ENCODE results near the gene TUBA3C.
"Not testable (repeated sequence)": the region's sequence is repeated elsewhere in the genome, so short reads cannot be mapped to it uniquely, and the experiment has no call there.

TUBA3C gene

DNA sequence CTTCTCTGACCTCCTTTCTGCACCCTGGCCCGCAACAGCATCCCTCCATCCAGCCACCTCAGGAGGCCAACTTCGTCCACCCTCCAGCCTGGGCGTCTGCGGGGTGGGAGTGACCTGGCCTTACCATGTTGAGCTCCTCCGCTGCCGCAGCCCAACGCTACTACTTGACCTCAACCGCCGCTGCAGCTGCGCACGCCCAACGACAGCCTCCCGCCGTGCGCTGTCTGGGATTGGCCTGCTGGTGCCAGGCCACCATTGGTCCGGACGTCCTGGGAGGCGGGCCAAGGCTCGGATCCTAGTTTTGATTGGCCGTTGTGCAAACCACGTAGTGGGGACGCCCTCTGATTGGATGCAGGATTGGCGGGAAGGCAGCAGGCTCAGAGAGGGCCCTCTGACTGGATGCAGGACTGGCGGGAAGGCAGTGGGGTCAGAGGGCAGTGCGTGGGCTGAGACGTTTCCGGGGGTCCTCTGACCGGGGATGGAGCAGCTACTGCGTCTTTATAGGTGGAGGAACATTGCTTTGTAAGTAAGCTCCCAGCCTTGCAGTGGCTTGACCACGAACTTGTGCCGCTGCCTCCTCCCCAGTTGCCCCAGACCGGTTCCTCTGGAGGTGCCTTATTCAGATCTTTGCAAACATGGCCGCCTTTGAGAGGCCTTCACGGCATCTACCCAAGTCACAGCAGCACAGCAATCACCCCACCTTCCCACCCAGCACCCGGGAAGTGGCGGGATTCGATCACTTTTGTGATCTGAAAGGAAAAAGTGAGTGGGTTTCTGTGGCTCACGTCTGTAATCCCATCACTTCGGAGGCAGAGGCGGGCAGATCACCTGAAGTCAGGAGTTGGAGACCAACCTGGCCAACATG, at the start of gene TUBA3C:
TUBA3C (minus strand) TSS at position 204 of the 865 bp plus-strand sequence; CDS start at position 127, 77 bp downstream.
- no peak for DNase-seq

DNA sequence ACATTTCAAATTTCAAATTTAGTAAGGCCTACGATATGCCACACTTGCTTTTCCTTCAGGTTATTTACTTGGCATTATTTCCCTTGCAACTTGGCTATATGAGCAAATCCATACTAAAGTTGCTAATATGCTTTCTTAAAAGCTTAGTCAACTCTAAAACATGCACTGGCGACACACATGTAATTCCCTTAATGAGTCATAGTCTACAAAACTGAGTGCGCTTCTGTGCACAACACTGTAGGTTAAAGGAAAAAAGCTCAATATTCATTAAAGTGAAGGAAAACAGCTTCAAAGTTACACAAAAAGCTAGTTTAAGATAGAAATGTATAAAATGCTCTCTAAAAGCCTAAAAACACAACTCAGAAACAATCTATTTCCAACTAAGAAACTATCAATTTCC, 25.8 kb upstream of the TUBA3C start:
- DNase-seq: not testable (repeated sequence)

DNA sequence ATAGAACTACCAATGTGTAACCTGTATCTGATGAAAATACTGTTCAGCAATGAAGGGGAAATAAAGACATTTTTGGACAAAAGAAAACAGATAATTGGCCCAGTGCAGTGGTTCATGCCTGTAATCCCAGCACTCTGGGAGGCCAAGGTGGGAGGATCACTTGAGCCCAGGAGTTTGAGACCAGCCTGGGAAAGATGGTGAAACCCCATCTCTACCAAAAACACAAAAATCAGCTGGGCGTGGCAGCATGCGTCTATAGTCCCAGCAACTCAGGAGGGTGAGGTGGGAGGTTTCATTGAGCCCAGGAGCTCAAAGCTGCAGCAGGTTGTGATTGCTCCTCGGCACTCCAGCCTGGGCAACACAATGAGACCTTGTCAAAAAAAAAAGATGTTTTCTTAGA, 11.0 kb upstream of the TUBA3C start:
- not testable (repeated sequence) for DNase-seq

DNA sequence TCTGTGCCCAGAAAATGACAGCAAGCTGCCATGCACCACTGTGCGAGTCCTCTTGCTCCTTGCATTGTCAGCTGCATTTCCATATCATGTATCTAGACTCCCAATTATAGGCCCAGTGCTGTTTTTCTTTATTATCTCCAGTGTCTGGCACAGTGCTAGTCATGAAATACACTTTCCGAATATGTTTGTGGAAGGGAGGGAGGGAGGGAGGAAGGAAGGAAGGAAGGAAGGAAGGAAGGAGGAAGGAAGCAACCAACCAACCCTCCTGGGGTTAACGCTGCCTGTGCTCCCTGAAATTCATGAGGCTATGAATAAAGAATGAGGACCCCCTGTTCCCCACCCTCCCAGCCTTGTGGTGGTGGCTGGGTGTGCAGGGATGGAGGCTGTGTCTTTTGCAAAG, 8.3 kb upstream of the TUBA3C start:
- not testable (repeated sequence) for DNase-seq

DNA sequence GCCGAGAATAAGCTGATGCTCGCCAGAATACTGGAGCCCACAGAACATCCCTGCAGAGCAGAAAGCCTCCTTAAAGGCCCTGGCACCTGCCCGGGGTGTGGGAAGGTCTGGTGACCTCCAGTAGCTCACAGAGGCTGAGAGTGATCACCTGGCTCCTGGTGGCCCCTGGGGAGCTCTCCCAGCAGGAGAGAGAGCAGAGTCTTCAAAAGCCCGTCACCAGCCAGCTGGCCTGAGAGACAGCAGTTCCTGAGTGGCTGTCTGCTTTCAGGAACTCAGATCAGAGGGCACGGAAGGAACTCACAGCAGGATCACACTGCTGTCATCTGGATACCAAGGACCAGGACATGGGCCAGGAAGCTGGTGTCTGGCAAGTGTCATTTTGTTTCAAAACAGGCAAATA, 7.7 kb upstream of the TUBA3C start:
- DNase-seq: not testable (repeated sequence)

DNA sequence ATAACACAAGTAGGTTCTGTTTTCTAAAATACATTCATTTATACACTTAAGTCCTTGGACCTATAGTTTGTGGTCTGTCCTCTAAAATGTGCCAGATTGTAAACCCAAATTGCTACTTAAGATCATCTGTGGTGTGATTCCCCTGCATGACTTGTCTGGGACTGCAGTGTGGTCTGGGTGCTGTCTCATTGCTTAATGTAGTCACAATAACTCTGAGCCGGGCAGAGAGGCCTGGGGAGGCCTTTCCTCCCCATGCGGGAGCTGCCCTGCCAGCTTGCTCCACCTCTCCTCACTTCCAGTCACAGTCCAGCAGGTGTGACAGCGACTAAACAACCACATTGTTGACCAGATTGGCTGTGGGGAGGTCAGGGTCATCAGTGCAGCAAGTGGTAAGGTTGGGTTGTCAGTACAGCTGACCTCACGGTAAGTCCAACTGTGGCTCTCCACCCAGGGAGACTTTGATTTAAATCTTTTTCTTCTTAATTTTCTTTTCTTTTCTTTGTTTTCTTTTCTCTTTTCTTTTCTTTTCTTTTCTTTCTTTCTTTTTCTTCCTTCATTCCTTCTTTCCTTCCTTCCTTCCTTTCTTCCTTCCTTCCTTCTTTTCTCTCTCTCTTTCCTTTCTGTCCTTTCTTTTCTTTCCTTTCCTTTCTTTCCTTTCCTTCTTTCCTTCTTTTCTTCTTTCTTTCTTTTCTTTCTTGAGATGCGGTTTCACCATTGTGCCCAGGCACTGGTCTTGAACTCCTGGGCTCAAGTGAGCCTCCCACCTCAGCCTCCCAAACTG, 4.4 kb upstream of the TUBA3C start:
- no peak for DNase-seq

DNA sequence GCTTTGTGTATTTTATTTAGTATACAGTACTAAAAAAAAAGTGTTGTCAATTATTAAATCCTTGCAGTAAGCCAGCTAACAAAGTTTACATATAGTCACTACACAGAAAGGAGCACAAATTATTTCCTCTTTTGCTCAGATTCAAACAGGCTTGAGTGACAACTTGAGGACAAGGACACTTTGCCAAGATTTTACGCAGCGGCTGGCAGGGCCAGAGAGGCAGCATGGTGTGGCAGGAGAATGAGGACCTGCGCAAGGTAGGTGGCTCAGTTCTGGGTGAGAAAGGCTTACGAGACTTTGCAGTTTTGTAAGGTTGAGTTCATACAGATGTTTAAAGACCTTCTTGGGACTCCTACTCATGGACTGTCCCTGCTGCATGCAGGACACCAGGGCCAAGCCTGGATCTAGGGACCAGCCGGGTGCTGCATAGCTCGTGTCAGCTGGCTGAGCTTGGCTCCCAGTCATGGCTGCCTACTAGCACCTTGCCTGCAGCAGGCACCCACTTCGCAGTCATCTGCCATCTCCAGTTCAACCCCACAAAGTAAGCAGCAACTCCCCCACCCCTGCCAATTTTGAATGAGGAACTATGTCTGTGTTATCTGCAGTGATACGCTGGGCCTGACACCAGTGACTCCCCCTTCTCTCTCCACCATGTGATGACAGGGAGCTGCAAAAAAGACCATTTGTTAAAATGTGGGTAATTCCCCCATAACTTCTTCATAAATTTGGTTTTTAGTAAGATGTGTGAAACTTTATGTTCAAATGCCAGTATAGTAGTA, 3.7 kb upstream of the TUBA3C start:
- no peak for DNase-seq

DNA sequence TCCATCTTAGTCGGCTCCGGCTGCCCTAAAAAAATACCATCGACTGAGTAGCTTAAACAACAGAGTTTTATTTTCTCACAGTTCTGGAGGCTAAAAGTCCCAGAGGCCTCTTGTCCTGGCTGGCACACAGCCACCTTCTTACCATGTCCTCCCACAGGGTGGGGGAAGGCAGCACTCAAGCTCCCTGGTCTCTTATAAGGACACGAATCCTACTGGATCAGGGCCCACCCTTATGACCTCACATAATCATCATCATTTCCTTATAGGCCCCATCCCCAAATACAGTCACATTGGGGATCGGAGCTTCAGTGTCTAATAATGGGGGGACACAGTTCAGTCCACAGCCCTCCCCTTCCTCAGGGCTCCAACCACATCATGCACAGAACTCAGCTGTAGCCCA, 2.6 kb upstream of the TUBA3C start:
- DNase-seq: no peak

DNA sequence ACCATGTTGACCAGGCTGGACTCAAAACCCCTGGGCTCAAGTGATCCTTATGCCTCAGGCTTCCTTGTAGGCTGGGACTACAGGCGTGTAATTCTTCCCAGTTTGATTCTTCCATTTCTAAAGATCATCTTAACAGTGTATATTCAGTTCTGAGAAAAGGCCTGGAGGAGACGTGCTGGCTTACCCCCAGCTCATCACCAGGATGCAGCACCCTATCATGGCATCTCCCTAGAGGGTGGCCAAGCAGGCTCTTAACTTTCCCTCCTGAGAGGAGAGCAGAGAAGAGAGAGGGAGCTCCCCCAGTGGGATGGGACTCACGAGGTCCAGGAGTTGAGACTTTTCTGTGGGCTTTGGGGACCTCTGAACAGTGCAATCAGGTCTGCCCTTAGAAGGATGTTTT, 2.1 kb upstream of the TUBA3C start:
- no peak for DNase-seq

DNA sequence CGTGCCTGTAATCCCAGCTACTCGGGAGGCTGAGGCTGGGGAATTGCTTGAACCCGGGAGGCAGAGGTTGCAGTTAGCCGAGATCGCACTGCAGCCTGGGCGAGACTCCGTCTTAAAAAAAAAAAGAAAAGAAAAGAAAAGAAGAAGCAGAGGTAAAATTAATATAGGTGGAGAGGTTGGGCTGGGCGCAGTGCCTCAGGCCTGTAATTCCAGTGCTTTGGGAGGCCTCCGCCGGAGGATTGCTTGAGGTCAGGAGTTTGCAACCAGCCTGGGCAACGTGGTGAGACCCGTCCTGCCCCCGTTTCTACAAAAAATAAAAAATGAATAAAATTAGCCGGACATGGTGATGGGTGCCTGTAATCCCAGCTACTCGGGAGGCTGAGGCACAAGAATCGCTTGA, 912 bp upstream of the TUBA3C start:
- no peak for DNase-seq

DNA sequence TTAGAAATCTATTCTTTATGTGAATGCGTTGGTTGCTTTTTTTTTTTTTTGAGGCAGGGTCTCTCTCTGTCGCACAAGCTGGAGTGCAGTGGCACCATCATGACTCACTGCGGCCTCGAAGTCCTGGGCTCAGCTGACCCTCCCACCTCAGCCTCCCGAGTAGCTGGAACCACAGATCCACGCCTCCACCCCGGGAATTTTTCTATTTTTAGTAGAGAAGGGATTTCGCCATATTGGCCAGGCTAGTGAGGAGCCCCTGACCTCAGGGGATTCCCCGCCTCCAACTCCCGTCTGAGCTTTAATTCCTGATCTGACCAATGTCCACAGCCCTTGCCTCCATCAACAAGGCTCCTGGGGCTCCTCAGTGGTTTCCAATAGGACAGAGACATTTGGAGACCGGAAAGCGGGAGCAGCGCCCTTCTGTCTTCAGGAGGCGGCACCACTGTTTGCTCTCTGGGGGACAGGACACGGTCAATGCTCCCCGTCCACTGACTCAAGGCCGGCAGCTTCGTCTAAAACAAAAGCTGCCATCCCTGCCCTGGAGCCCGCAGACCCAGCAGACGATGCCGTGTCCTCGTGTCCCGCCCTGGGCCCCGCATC, 503 bp downstream of the TUBA3C start:
- no peak for DNase-seq

DNA sequence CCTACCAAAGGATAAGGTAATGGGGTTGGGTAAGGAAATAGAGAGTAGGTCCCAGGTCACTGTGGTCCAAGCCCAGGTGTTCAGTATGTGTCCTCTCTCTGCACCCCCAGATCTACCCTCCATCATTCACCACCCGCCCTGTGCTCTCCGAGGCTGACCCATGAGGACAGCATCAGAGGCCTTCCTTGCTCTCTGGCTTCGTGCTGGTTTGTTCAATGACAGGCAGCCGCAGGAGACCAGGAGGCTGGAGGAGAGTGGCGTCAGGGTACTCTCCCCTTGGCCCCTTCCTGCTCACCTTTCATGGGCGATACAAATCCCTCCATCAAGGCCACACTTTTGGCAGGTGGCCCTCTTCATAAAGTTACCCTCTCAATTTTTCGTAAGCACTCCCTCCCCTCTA, 1.7 kb downstream of the TUBA3C start:
- DNase-seq: no peak

DNA sequence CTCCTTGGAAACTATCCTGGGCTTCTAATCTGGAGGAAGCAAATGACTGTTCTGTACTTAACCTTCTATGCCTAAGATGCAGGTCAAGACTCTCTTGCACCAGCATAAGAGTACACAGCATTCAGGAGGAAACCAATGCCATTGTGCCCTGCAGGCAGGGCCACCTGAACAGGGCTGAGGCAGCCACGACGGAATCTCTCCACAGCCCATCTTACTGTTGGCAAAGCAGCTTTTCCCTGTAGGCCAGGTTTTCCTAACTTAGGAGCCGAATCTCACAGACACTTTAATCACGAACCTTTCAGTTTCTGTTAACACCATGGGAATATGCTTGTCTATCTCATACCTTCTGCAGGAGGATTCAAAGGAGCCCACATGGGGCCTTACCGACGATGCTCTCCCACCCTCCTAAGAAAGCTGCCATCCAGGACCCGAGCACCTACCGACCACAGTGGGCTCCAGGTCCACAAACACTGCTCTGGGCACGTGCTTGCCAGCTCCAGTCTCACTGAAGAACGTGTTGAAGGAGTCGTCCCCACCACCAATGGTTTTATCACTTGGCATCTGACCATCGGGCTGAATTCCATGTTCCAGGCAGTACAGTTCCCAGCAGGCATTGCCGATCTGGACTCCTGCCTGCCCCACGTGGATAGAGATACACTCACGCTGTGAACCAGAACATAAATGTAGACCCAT, 2.6 kb downstream of the TUBA3C start:
- DNase-seq: no peak

DNA sequence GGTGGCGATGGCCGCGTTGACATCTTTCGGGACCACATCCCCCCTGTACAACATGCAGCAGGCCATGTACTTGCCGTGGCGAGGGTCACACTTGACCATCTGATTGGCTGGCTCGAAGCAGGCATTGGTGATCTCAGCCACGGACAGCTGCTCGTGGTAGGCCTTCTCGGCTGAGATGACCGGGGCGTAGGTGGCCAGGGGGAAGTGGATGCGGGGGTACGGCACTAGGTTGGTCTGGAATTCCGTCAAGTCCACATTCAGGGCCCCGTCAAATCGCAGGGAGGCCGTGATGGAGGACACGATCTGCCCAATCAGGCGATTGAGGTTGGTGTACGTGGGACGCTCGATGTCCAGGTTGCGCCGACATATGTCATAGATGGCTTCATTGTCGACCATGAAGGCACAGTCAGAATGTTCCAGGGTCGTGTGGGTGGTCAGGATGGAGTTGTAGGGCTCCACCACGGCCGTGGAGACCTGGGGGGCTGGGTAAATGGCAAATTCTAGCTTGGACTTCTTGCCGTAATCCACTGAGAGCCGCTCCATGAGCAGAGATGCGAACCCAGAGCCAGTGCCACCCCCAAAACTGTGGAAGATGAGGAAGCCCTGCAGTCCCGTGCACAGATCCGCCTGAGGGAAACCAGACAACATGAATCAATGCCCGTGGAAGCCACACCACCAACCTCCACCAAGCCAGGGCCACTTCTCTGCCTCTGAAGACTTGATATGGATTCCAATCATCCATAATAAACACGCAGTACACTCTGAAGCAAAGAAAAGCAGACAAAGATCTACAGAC, 4.4 kb downstream of the TUBA3C start:
- DNase-seq: not testable (repeated sequence)

DNA sequence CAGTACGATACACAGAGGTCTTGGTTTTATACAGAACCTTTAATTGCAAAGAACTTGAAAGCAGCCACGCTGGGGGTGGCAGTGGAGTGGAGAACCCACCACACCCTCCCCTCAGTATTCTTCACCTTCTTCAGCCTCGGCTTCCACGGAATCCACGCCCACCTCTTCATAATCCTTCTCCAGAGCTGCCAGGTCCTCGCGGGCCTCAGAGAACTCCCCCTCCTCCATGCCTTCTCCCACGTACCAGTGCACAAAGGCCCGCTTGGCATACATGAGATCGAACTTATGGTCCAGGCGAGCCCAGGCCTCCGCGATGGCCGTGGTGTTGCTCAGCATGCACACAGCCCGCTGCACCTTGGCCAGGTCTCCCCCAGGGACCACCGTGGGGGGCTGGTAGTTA, 7.9 kb downstream of the TUBA3C start:
- DNase-seq: no peak

DNA sequence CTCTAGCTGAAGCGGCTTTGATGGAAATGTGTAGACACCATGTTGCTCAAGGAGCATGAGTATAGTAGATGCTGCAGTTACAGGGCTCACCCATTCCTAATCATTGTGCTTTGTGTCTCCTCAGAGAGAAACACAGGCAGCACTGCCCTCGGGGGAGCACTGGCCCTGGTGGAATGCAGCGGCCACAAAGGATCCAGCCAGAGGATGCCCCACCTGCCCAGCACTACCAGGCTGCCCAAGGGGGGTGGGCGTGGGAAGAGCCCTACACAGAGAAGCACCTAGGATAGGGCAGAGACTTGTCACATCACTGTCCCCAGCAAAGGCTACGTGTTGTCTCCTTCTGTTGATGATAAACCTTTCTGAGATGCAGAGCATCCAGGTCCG, 9.0 kb downstream of the TUBA3C start:
- DNase-seq: no peak

DNA sequence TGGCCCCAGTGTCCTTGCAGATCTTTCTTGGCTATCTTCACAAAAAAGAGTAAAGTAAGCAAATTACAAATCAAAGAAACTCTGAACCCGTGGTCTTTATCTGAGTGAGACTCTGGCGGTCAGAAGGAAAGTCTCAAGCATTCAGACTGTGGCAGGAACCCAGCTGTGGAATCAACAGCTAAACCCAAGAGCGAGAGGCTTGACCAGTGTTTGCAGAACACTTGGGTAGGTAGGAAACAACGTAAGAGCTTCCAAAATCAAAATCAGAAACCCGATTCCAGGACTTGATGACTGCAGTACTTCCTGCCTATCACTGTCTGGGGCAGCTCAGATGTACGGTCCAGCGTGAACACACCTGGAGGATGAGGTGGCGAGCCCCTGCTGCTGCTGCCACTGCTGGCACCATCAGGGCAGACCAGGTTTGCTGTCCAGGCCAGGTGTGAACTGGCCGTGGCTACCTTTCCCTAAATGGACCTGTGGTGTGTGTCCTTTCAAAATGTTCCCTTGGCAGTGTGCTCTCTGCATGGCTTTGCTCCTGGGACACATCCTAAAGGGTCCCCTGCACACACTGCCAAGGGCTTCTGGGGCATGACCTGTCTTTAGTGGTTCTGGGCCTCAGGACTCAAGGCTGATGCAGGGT, 9.5 kb downstream of the TUBA3C start:
- DNase-seq: no peak

DNA sequence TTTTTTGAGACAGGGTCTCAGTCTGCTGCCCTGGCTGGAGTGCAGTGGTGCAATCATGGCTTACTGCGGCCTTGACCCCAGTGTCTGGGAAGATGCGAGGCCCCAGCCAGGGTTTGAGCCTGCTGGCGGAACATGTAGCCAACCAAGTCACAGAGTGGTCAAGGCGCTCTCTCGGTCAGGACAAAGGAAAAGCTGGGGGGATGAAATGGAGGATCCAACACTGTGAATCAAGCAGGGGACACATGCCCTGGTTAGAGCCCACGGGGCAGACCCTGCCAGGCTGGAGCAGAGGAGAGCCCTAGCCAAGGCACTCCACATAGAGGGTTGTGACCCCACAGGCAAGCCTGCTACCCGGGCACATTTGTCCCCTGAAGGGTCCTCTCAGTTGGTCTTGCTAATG, 10.1 kb downstream of the TUBA3C start:
- no peak for DNase-seq

DNA sequence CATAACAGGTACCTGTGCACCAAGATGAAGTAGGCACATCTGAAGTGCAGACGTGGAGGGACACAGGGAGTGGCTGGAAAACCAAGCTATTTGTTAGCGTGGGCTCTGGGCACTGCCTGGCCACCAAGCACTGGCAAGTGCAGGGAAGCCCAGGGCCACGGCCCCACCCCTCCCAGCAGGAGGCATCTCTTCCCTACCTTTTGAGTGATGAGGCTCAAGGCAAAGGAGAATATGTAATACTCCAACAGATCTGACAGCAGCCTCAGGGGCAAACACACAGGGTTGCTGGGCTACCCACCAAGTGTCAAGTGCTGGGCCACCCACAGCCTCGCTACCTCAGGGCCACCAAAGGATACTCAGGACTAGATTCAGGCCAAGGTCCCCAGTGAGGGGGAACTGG, 11.6 kb downstream of the TUBA3C start:
- DNase-seq: no peak

DNA sequence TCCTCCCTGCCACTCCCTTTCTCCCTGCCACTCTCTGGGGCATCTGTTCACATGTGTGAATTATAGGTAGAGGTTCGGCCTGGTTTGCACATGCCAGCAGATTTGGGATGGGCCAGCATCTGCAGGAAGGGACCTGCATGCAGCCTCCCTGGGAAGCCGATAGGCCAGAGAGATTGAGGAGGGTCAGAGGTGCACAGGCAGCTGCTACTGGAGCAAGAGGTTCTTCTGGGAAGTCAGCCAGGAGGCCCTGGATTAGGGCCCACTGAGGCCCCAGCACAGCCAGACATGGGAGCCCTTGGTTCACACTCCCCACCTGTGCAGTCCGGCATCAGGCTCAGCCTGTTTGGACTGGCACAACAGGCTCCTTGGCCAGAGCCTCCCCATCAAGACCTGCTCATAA, 12.1 kb downstream of the TUBA3C start:
- no peak for DNase-seq

DNA sequence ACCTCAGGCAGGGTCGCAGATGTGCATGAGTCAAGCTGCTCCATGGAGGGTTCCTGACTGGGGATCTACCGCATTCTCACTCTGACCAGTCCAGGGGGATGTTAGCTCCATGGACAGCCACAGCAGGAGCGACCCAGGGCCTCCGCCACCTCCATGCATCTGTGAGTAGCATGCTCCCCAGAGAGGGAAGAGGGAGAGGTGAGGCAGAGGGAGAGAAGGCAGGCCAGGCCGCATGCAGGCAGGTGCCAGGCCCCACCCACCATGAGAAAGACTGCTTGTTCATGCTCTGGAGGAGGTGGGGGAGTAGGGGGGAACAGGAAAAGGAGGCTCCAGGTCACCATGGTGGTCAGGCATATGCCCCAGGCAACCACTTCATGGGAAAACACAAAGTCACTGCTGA, 20.3 kb downstream of the TUBA3C start:
- DNase-seq: no peak
